Lower lobe of right lung (tissue), 2 donors: ENCODE measurements around the gene DENND1B. TPM values are rescaled to one million over a fixed set of nuclear protein-coding genes. Genes with fewer than 3 reads are reported as not detected.

Experiments used
- ATAC-seq, 2 donors: fragments of 200-7000 bp; cut with Tn5 transposase; one replicate each; pipeline ENCODE4 v1.9.1; 2020 to 2022; ENCODE audit warnings: mild to moderate bottlenecking in 2 of 2, moderate library complexity in 2 of 2
- DNase-seq: peaks from one replicate; pipeline ENCODE4 v3.0.0-alpha.2; 2020
- H3K27ac ChIP-seq: fragments of 200-600 bp; one replicate; pipeline ENCODE4 v1.8.0; 2022
- H3K27me3 ChIP-seq: fragments of 200-600 bp; one replicate; pipeline ENCODE4 v1.8.0; 2022; ENCODE audit warnings: low read depth
- H3K36me3 ChIP-seq: fragments of 200-600 bp; one replicate; pipeline ENCODE4 v1.8.0; 2022; ENCODE audit warnings: mild to moderate bottlenecking
- H3K4me1 ChIP-seq: fragments of 200-600 bp; one replicate; pipeline ENCODE4 v1.8.0; 2022
- H3K4me3 ChIP-seq: fragments of 200-600 bp; one replicate; pipeline ENCODE4 v1.8.0; 2022; ENCODE audit warnings: mild to moderate bottlenecking
- H3K9me3 ChIP-seq: fragments of 200-600 bp; one replicate; pipeline ENCODE4 v1.8.0; 2022
- CTCF ChIP-seq: fragments of 200-600 bp; IDR thresholded peaks from one replicate; pipeline ENCODE4 v1.8.0; 2022; ENCODE audit warnings: antibody characterized with exemption, mild to moderate bottlenecking
- intact Hi-C: fragments of 100-400 bp; cut with DNase I; formaldehyde crosslinking; loops from one replicate; pipeline ENCODE4 v1.11.0; 2022
- total RNA-seq: library from RNA; stranded (reverse); fragmentation: NEBNext Ultra II Directional; extraction: Animal tissue kit (Norgen Biotek cat#: 25700); gene quantifications from one replicate; pipeline ENCODE4 v1.2.1, GENCODE V29; 2021
- donor health status: DM: no; HTN: yes; CAD: no; lungs with severe emphysema.

DENND1B gene
- total RNA-seq, 1 donor from 2014 or later: 25.6 TPM

- H3K27ac ChIP-seq: no peak overlapping the region
- no peak overlapping the region for H3K4me3 ChIP-seq
- no peaks in the 10 kb centered on the region for H3K9me3 ChIP-seq
- TF ChIP-seq CTCF: no peak
- no peaks in the 10 kb centered on the region for H3K27me3 ChIP-seq
- ATAC-seq (peak in 1 of 2 donors; percentile 48), DNase-seq (no peak)
- intact Hi-C loops: no loop called here
- H3K36me3 ChIP-seq: peaks cover 6% of the 10 kb centered on the region
- H3K4me1 ChIP-seq: no peaks in the 10 kb centered on the region
These were observed 153.5 kb downstream of the DENND1B start for GRCh38 chr1:197621761-197622160.

GRCh38 chr1:197620714-197621163, 154.5 kb downstream of the DENND1B start:
- H3K27ac ChIP-seq: no peak overlapping the region
- intact Hi-C loops: no loop called here
- no peak overlapping the region for H3K4me3 ChIP-seq
- H3K27me3 ChIP-seq: no peaks in the 10 kb centered on the region
- no peaks in the 10 kb centered on the region for H3K9me3 ChIP-seq
- H3K36me3 ChIP-seq: peaks cover 6% of the 10 kb centered on the region
- DNase-seq: no peak
- peak in 1 of 2 donors; percentile 78 for ATAC-seq
- no peak for TF ChIP-seq CTCF
- H3K4me1 ChIP-seq: no peaks in the 10 kb centered on the region

- Histone ChIP-seq H3K27ac (no peak overlapping the region), H3K4me1 (no peaks in the 10 kb centered on the region), H3K27me3 (no peaks in the 10 kb centered on the region), H3K4me3 (no peak overlapping the region), H3K9me3 (no peaks in the 10 kb centered on the region), H3K36me3 (peaks cover 6% of the 10 kb centered on the region)
- ATAC-seq (peak in 1 of 2 donors; percentile 13), DNase-seq (no peak)
- TF ChIP-seq CTCF: peak; percentile 29
- intact Hi-C loops: loop anchor here (10.0 kb wide), 1 partner anchor 246 kb away; no protein-coding TSS in a partner anchor
These were observed 156.2 kb downstream of the DENND1B start for GRCh38 chr1:197619008-197619640.

- DNase-seq (no peak), ATAC-seq (no peak)
- Histone ChIP-seq H3K27me3 (no peaks in the 10 kb centered on the region), H3K4me3 (no peak overlapping the region), H3K27ac (no peak overlapping the region), H3K36me3 (peaks cover 6% of the 10 kb centered on the region), H3K4me1 (no peaks in the 10 kb centered on the region), H3K9me3 (no peaks in the 10 kb centered on the region)
- no peak for TF ChIP-seq CTCF
- intact Hi-C loops: loop anchor here (10.0 kb wide), 1 partner anchor 247 kb away; no protein-coding TSS in a partner anchor
These were observed 157.2 kb downstream of the DENND1B start for GRCh38 chr1:197618061-197618460.

- Histone ChIP-seq H3K27me3 (no peaks in the 10 kb centered on the region), H3K4me1 (no peaks in the 10 kb centered on the region), H3K9me3 (no peaks in the 10 kb centered on the region), H3K4me3 (no peak overlapping the region), H3K27ac (no peak overlapping the region), H3K36me3 (peaks cover 6% of the 10 kb centered on the region)
- TF ChIP-seq CTCF: no peak
- intact Hi-C loops: loop anchor here (10.0 kb wide), 1 partner anchor 249 kb away; no protein-coding TSS in a partner anchor
- ATAC-seq: no peak
- no peak for DNase-seq
These were observed 159.6 kb downstream of the DENND1B start for GRCh38 chr1:197615693-197616011.
